ENCODE measurements around the gene ABCC11.

Gene ABCC11

DNA sequence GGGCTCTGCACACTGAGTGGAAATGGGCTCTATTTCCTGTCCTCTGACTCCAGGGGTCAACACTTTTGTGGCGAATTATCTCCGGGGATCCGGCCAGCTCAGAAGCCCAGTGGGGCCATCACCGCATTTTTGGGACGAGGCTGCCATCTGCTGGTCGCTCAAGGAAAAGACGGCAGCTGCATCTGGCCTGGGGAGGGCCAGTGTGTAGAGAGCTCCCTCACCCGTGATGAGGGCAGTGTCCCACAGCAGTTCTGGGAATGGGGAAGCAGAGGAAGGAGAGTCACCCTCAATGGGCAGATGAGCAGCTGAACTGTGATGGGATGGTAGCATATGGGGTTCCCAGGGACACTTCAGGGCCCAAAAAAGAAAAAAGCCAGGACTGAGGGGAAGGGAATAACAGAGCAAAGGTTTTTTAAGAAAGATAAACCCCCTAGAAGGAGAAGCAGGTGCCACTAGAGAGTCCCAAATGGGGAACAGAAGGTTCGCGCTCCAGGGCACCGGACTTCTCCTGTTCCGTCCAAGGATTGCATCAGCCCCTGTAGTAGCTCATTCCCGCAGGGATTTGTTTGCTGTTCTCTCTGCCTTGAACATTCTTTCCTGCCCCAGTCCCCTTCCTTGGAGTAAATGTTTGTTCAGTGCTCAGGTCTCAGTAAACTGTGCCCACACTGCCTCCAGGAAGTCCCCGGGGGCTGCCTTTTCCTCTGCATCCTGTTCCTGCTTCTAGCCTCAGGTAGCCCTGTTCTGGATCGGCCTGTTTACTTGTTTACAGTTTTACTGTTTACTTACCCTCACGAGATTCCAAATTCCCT lies 82.2 kb downstream of the ABCC11 start:
- TF ChIP-seq CTCF (IDR thresholded peaks at IDR 0.05; ENCODE audit: insufficient read depth, low read depth, low read length, missing control alignments): peak; percentile 88
- DNase-seq (ENCODE audit: low read depth): peak; percentile 68
- H3K4me3 ChIP-seq (ENCODE audit: low read length): no peak overlapping the region

GRCh38 chr16:48162839-48163410 lies 84.4 kb downstream of the ABCC11 start:
- no peak for TF ChIP-seq CTCF (IDR thresholded peaks at IDR 0.05; ENCODE audit: insufficient read depth, low read depth, low read length, missing control alignments)

DNA sequence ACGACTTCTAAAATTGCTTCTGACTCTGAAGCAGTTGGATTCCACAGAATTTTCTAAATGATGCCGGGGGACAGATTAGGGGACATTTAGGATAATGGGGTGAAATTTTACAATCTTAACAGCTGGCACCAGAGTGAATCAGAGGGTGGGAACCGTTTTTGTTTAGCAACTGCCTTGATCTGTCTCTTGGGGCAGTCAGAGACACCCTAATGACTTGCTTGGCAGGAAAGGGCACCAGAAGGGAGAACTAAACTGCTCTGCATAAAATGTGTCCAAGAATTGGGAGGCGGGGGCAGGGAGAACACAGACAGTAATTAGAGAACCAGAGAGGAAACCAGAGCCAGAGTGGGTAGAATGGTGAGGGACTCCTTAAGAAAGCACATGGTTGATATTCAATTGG lies 85.4 kb downstream of the ABCC11 start:
- no peak for DNase-seq (ENCODE audit: low read depth)
- H3K4me3 ChIP-seq (ENCODE audit: low read length): no peak overlapping the region
- no peak for TF ChIP-seq CTCF (IDR thresholded peaks at IDR 0.05; ENCODE audit: insufficient read depth, low read depth, low read length, missing control alignments)

More at GRCh38 chr16:48162839-48163410, 84.4 kb downstream of the ABCC11 start:
- H3K4me3 ChIP-seq (ENCODE audit: low read length): no peak overlapping the region
- DNase-seq (ENCODE audit: low read depth): no peak

GRCh38 chr16:48160575-48160974 lies 86.8 kb downstream of the ABCC11 start:
- H3K4me3 ChIP-seq (ENCODE audit: low read length): no peak overlapping the region
- DNase-seq (ENCODE audit: low read depth): no peak
- TF ChIP-seq CTCF (IDR thresholded peaks at IDR 0.05; ENCODE audit: insufficient read depth, low read depth, low read length, missing control alignments): no peak

DNA sequence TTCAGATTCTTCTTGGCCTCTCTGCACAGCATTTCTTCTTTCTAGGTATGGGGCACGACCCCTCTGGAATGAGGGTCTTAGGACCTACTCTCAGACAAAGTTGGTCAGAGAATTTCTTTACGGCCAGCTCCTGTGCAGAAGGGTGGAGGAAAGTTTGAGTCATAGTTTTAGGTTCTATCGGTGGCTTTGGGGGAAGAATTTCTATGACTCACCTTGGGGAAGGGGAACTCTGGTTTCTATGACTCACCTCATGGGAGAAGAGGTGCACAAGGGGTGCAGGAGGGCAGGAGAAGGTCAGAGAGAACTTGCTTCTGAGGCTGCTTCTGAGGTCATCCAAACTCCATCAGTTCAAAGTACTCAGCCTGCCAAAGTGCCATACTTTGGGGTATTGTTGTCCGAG lies 89.0 kb downstream of the ABCC11 start:
- no peak overlapping the region for H3K4me3 ChIP-seq (ENCODE audit: low read length)
- peak; percentile 71 for DNase-seq (ENCODE audit: low read depth)
- TF ChIP-seq CTCF (IDR thresholded peaks at IDR 0.05; ENCODE audit: insufficient read depth, low read depth, low read length, missing control alignments): no peak

DNA sequence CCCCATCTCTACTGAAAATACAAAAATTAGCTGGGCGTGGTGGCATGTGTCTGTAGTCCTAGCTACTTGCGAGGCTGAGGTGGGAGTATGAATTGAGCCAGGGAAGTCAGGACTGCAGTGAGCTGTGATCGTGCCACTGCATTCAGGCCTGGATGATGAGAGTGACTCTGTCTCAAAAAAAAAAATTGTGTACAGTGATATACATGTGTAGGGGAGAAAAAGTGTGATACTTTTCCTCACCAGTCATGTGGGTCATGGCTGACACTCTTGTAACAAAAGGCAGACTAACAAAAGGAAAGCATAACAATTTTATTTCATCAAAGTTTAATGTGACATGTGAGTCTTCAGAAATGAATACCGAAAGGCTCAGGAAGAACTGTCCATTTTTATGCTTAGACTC lies 89.5 kb downstream of the ABCC11 start:
- H3K4me3 ChIP-seq (ENCODE audit: low read length): no peak overlapping the region
- no peak for TF ChIP-seq CTCF (IDR thresholded peaks at IDR 0.05; ENCODE audit: insufficient read depth, low read depth, low read length, missing control alignments)
- DNase-seq (ENCODE audit: low read depth): no peak
